HG02763 (cell line): ENCODE data around the gene APH1A.
"Not testable (repeated sequence)": the region's sequence is repeated elsewhere in the genome, so short reads cannot be mapped to it uniquely, and the experiment has no call there.

Experiments
- ATAC-seq: cut with Tn5 transposase; IDR thresholded peaks from one replicate; pipeline ENCODE4 v1.9.1; 2021; ENCODE audit warnings: mild to moderate bottlenecking, moderate library complexity; ENCODE audit not compliant: unreplicated experiment

Gene APH1A

DNA sequence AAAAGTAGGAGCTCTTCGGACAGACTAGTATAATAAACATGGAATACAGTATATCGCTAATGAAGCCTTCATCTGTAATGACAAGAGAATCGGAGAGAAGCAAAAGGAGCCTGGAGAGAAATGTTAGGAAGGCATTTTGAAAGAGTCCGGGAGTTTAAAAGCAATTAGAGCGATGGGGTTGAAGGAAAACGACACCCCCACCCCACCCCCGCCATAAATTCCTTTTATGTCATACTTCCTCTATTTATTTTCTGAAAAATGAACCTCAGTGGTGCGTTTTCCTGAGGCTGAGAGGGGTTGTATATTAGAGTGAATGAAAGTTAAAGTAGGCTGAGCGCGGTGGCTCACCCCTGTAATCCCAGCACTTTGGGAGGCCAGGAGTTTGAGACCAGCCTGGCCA lies 635 bp upstream of the APH1A start:
- no peak for ATAC-seq

DNA sequence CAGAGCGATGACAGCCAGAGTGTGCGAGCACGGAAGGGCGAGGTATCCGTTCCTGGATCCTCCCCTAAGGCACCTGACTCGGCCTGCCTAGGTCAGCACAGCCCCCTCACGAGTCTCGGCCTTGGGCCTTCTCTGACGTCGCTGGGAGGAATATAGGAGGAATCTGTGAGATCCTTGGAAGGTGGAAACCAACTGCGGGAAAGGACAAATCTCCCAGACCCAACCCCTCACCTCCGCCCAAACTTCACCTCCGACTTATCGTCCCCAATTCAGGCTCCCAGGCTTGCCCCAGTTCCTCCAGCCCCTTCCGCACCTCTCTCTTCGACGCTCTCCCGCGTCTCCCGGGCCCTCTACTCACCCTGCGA lies 494 bp downstream of the APH1A start:
- ATAC-seq, result peak; percentile 21

DNA sequence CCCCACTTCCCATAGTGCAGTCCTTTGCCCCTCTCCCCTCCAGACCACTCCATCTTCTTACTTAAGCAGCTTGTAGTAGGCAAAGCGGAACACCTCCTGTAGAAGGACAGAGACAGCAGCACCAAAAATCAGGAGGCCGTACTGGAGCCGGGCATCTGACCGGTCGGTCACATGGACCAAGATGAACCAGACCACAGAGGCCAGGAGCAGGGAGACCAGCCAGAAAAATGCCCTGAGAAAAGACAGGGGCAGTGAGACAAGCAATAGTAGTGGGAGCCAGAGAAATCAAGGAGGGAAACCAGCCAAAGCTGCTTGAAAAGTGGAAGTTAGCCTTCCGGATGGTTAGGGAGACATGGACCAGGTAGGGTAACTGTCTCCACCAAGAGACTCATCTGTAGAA lies 920 bp downstream of the APH1A start:
- ATAC-seq, result no peak

DNA sequence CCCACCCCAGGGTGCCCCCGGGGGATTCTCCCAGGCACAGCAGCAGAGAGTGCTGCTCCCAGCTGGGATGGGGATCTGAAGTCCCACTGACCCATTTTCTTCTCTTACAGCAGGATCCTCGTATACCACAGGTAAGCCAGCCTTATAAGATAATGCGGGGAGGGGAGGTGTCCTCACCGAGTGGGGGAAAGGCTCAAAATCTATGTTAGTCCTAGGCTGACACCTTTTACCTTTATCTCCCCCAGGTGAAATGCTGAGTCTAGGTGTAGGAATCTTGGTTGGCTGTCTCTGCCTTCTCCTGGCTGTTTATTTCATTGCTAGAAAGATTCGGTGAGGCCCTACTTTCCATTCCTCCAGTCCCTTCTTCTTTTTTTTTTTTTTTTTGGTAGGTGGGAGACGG lies 5.3 kb downstream of the APH1A start:
- ATAC-seq, result no peak

DNA sequence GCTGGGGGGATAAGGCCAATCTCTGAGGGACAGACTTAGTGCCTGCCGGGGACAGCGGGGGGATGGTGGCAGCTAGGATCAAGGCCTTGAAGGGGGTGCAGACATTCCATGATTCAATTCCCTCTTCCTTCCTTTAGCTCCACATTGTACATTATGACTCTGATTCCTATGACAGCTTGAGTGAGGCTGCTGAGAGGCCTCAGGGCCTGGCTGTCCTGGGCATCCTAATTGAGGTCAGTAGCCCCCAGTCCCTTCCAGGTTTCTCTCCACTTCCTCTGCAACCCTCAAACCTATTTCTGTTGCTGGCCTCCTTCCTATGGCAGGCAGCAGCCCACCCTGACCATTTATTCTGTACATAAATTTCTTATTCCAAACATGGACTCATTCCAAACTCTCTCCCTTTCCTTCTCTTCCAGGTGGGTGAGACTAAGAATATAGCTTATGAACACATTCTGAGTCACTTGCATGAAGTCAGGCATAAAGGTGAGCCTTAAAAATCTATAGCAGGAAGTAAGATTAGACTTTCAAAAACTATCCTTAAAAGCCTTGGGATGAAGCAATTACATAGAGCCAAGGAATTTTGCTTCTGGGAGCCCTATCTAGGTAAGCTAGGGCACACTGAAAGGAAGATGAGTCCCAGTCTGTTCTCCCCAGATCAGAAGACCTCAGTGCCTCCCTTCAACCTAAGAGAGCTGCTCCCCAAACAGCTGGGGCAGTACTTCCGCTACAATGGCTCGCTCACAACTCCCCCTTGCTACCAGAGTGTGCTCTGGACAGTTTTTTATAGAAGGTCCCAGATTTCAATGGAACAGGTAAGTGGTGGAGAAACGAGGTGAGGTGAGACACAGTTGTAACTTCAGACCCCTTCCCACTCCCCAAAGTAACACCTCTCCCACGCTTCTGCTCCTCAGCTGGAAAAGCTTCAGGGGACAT lies 6.2 kb downstream of the APH1A start:
- ATAC-seq, result no peak

DNA sequence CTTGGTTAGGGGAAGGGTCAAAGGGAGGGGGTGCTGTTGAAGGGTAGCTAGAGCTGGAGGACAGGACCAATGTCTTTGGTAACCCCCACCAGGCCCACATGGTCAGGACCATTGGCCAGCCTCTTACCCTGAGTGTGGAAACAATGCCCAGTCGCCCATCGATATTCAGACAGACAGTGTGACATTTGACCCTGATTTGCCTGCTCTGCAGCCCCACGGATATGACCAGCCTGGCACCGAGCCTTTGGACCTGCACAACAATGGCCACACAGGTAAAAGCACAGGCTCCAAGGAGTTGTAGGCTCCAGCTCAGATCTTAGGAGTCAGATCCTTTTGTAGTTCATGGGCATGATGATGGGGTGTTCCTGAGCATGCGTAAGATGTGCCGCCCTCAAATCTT lies 7.4 kb downstream of the APH1A start:
- ATAC-seq, result no peak

DNA sequence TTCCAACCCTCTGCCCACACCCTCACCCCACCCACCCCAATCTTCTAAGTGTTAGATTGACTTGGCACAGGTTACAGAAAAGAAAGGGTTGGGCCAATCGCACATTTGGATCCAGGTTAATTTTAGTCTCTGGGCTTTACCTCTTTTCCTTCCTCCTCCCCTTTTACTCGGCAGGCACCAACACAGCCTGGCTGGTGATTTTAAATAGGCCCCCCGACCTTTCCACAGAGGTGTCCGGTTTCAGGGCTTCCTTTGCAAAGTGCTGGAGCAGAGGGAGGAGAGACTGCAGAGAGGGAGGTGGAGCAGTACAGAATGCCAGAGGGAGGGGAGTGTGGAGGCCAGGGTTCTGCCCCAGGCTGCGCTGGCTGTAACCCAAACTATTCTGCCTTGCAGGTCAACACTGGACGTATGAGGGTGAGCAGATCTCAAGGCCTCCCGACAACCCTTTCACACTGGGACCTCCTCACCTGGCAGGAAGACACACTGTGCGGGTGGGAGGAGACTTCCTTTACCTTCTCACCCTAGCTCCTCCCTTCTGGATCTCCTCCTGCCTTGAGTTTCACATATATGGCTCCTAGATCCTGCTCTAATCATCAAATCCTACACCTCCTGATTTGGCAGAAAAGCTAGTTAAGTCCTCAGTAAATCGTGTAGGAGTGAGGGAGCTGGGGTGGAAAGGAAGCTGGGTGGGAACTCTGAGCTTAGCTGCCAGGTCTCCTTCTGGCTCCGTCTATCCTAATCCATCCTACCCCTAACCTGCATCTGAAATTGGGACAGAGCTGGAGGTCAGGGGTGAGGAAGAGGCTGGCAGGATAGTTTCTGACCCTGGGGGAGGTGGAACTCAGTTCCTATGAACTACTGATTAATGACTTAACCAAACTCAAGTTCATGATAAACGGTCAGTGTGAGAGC lies 8.8 kb downstream of the APH1A start:
- no peak for ATAC-seq

DNA sequence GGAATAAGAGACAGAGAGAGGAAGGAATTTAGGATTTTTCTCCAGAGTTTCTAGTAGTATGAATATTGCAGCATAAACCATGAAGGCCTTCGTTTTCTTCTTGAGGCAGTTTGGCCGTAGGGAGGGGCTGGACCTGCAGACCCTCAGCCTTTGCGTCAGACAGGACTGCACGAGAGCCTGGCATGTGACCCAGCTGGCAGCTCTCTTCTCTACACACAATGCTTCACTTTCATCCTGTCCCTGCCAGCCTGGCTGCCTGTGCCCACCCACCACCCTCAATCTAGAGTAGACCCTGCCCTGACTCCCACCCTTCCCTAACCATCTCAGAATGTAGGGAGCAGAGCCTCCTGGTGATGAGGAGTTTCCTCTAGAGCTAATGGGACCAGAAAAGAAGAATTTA lies 9.6 kb downstream of the APH1A start:
- ATAC-seq, result no peak

DNA sequence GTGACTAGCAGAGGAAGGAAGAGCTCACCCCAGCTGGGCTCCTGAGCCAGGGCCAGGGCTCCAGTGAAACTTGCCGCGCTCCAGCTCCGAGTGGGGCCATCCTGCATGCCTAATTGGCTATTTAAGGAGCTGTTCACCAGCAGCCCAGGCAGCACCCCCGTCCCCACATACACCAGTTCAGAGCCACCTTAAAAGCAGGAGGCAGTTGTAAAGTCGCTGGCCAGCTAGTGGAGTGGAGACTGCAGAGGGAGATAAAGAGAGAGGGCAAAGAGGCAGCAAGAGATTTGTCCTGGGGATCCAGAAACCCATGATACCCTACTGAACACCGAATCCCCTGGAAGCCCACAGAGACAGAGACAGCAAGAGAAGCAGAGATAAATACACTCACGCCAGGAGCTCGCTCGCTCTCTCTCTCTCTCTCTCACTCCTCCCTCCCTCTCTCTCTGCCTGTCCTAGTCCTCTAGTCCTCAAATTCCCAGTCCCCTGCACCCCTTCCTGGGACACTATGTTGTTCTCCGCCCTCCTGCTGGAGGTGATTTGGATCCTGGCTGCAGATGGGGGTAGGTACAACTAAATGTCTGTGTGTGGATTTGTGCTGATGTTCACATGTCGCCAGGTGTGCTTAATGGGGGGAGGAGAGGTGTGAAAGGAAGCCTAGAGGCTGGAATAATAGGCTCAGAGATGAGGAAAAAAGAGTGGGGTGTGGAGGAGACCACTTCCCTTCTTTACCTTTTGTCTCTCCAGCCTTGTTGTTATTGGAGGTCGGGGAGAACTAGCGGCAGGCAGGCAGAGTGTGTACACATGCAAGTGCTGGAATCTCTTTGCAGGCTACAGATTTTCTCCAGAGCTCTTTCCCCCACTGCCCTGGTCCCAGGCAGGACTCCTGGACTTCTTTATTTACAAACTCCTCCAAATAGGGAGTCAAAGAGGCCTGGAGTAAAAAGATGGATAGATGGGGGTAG lies 10.9 kb downstream of the APH1A start, which contains the start of gene CA14:
CA14 (plus strand) TSS at position 151 of the 962 bp plus-strand sequence; CDS start at position 506, 355 bp downstream.
- no peak for ATAC-seq

DNA sequence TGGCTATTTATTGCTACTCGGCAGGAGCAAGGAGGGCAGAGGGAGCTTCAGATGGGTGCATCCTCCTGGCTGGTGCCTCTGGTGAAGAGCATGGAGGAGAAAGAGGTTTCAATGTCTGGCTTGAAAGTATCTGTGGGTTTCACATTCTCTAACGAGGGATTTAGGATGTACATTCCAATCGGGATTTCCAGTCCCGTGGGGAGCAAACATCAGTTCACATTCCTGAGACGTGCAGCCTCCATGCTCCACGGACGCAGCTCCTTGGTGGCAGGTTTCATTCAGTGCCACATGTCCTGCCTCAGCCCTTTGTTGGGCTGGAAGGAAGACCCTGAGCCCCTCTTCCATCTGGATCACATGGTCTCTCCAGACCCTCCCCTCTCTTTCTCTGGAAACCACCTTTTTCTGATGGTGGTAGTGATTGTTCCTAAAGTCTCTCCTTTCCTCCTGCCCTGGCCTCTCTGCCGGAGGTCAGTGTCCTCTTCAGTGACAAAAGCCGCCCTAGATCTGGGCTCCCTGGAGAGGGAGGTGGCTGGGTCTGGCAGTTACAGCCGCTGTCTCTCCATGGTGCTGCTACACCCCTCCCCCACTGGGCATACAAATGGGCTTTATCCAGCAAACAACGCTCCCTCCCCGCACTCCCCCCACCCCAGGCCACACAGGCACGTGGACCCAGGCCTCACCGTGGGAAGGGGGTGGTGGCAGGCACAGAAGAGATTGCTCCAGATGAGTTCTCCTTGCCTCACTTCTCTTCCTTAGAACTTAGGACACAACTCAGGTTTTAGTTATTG lies 12.1 kb downstream of the APH1A start:
- no peak for ATAC-seq

DNA sequence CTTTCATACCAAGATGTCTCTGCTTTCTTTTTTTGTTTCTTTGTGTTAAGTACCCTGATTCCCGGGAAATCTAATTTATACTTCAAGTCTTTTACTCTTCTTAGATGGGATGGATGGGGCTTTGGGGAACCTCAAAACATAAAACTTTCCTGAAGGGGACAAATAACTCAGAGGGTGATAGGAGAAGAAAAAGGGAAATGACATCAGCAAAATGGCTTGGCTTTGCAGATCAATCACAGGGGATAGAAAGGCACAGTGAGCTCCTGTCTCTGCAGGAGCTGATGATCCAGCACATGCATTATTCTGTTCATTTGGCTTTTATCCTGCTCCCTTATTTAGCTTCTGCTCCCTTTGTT lies 12.6 kb downstream of the APH1A start:
- no peak for ATAC-seq

DNA sequence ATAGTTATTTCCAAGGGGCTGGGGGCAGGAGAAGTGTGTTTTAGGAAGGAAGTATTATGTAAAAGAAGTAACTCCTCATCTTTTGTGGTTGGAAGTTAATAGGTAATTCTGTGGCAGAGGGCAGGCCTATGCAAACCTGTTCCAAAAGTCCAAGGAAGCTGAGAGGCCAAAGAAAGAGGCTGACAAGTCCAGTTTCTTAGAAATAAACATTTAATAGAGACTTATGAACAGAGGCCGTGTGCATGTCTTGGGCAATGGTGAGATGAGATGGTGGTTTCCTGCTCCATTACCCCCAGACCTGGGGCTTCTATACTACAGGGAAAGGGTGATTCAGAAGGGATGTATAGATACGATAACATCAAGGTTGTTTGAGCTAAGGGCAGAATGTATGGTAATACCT lies 18.9 kb downstream of the APH1A start:
- no peak for ATAC-seq

DNA sequence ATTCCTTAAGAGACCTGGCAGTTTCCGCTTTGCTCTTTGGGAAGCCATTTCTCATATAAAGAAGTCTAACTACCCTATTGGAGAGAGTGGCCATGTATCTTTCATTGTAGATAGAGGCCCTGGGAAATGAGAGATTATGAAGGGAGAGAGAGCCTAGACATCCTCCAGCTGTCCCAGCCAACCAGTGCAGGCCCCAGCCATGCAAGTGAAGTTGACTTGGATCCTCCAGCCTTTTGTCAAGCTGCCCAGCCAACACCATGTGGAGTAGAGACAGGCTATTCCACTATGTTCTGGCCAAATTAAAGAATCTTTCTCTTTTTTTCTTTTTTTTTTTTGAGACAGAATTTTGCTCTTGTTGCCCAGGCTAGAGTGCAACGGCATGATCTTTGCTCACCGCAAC lies 25.8 kb downstream of the APH1A start:
- no peak for ATAC-seq

DNA sequence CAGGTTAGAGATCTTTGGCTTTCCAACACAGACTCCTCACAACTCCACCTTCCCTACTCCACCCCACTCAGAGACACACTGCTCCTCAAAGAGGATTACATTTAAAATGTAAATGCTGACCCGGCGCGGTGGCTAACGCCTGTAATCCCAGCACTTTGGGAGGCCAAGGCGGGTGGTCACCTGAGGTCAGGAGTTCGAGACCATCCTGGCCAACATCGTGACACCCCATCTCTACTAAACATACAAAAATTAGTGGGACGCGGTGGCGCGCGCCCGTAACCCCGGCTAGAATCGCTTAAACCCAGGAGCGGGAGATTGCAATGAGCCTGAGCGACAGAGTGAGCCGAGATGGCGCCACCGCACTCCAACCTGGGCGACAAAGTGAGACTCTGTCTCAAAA lies 31.1 kb downstream of the APH1A start:
- no peak for ATAC-seq

DNA sequence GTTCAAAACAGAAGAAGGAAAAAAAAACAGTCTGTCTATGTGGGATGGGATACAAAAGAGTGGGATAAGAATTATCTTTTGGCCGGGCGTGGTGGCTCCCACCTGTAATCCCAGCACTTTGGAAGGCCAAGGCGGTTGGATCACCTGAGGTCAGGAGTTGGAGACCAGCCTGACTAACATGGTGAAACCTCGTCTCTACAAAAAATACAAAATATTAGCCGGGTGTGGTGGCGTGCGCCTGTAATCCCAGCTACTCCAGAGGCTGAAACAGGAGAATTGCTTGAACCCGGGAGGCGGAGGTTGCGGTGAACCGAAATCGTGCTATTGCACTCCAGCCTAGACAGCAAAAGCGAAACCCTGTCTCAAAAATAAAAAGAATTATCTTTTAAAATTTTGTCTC lies 31.6 kb downstream of the APH1A start:
- not testable (repeated sequence) for ATAC-seq

DNA sequence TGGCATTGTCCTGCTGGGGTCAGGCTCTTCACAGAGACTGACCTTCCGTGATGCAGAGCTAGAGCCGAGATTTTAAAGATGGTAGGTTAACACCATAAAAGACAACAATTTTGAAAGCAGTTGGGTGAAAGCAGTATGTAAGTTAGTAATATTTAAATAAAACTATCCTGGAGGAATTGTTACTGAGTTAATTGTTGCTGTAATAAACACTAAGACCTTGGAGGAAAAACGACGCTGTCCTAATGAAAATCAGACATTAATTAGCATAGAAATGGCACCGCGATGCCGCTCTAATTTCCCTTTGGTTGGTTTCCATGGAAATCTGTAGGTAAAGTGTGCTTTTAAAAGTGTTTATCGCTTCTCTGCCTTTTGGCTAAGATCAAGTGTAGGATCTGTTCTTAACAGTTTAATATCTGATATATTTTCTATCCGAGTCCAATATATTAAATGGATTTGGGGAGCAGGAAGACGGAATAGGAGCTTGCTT lies 32.2 kb downstream of the APH1A start:
- no peak for ATAC-seq

DNA sequence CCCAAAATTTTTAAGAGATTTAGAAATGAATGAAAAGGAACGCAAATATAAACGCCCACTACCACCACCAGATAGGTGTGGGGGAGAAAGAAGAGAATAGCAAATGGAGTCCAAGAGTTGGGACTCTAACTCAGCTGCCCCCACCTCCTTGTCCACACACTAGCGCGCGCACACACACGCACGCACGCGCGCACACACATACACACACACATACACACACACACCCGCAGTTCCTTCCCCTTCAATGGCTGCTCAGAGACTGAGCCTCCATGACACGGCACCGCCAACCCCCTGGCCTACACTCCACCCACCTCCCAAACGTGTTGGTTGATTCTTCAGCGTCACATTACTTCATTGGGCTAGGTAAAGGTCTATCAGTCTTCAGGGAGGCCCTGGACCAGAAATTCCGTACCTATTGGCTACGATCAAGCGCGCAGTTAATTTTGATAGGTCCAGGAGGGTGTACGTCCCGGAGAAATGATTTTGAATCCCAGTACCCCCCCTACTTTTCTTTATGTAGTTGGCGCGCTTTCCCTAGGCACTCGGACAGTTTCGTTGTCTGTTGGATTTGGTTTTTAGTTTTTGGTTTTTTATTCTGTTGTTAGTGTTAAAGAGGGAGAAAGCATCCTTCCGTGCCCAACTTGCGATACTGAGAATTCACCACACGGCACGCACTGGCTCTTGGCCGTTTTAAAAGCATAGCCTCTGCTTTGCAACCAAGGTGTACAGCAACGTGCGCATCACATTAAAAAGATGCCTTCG lies 32.8 kb downstream of the APH1A start, which contains the start of gene ANP32E:
ANP32E (minus strand) TSS at position 261 of the 762 bp plus-strand sequence. CDS start 326 bp downstream, outside the sequence.
- peak; percentile 82 for ATAC-seq

DNA sequence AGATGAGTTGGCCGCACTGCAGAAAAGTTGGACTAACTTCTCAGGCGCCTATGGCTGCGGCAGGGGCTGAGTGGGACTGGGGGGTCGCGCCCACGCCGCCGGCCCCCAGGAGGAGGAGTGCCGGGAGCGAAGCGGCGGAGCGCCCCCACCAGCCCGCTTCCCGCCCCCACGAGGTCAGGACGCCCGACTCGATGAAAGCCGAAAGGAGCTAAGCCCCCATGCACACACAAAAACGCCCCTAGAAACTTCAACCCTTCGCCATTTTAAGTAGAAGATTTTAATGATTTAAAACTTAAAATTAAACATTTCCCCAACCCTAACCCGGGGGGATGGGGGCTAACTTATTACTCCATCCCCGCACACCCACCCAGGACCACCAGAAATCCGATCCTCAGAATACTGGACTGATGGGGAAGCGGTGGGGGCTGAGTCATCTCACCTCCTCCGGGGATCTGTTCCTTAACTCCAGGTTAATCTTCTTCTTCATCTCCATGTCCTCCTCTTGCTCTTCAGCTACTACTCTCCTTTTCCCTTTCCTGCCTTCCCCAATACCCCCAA lies 33.4 kb downstream of the APH1A start:
- ATAC-seq, result no peak
